ENCODE measurements around the gene ATP5ME.

- TF ChIP-seq, protein P1, sequence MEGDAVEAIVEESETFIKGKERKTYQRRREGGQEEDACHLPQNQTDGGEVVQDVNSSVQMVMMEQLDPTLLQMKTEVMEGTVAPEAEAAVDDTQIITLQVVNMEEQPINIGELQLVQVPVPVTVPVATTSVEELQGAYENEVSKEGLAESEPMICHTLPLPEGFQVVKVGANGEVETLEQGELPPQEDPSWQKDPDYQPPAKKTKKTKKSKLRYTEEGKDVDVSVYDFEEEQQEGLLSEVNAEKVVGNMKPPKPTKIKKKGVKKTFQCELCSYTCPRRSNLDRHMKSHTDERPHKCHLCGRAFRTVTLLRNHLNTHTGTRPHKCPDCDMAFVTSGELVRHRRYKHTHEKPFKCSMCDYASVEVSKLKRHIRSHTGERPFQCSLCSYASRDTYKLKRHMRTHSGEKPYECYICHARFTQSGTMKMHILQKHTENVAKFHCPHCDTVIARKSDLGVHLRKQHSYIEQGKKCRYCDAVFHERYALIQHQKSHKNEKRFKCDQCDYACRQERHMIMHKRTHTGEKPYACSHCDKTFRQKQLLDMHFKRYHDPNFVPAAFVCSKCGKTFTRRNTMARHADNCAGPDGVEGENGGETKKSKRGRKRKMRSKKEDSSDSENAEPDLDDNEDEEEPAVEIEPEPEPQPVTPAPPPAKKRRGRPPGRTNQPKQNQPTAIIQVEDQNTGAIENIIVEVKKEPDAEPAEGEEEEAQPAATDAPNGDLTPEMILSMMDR (IDR thresholded peaks at IDR 0.05 in 4 of 5, conservative IDR thresholded peaks at IDR 0.05 in 1 of 5), result no peak
- TF ChIP-seq POLR2A (IDR thresholded peaks at IDR 0.05), result peak; percentile 65 to 81
These were observed 31.4 kb upstream of the ATP5ME start, which contains the start of gene PCGF3 for GRCh38 chr4:705278-706082.

Data from gastrocnemius medialis (tissue), 4 donors.